K562 (cell line): Measurements from ENCODE around the gene SP4. TPM values are rescaled to one million over a fixed set of nuclear protein-coding genes. Genes with fewer than 3 reads are reported as not detected.

Source experiments
- ATAC-seq: fragments of 200-7000 bp; cut with Tn5 transposase; 3 replicates; pipeline ENCODE4 v1.9.1; 2020; ENCODE audit warnings: moderate library complexity
- BruUV-seq: library from RNA; stranded (reverse); fragments of 400-500 nt; replicated peaks from 2 replicates; lab custom pipeline; 2021; lab: Mats Ljungman, UMichigan
- CTCF ChIA-PET: fragments of 300-600 bp; formaldehyde crosslinking; extraction: SDS; loops from one replicate; lab custom pipeline; 2021; ENCODE audit warnings: low intra/inter-chr PET ratio; lab: Yijun Ruan, JAX
- POLR2A ChIA-PET: fragments of 300-600, 350-650 bp; sonication (Branson Sonifier 250); formaldehyde crosslinking; extraction: SDS; loops from one replicate; lab custom pipeline; 2021; ENCODE audit warnings: antibody characterized with exemption, inconsistent platforms; lab: Yijun Ruan, JAX
- DNase-seq, 4 experiments: peaks; one replicate each; pipeline versions ENCODE4 v3.0.0 to v3.0.0-alpha.2; 2011 to 2018; ENCODE audit warnings: low spot score in 3 of 4, mixed read lengths in 3 of 4; ENCODE audit errors: extremely low read depth in 1 of 4
- FAIRE-seq: peaks from 2 replicates; lab custom pipeline; 2011; peaks lifted over from hg19 to GRCh38; lab: Jason Lieb, UNC
- H2AFZ ChIP-seq: 2 replicates; pipeline ENCODE4 v1.6.0; 2011; ENCODE audit warnings: low read depth, low read length, control low read depth, inconsistent platforms
- H3K27ac ChIP-seq: fragments of 200-600 bp; 3 replicates; pipeline ENCODE4 v1.8.0; 2011; ENCODE audit warnings: low read depth, mild to moderate bottlenecking, control low read depth, inconsistent platforms, low read length, moderate library complexity, mixed read lengths; ENCODE audit errors: extremely low read depth
- H3K27me3 ChIP-seq, 2 experiments: fragments of 300-600 bp in 1 of 2; 2 replicates in 1 of 2; 3 replicates in 1 of 2; pipeline versions ENCODE4 v1.6.0 to v1.8.0; 2011; ENCODE audit warnings: inconsistent platforms in 2 of 2, low read length in 2 of 2, mild to moderate bottlenecking in 1 of 2, mixed read lengths in 1 of 2, moderate library complexity in 1 of 2; ENCODE audit not compliant: control insufficient read depth in 2 of 2, insufficient read depth in 2 of 2
- H3K36me3 ChIP-seq: fragments of 300-600 bp; 3 replicates; pipeline ENCODE4 v1.8.0; 2011; ENCODE audit warnings: mild to moderate bottlenecking, low read length, inconsistent platforms; ENCODE audit not compliant: control insufficient read depth, insufficient read depth
- H3K4me1 ChIP-seq, 2 experiments: fragments of 200-600 bp in 1 of 2; replicated peaks in 1 of 2; 2 replicates in 1 of 2; 3 replicates in 1 of 2; pipeline versions ENCODE4 v1.5.1 to v1.8.0; 2011; ENCODE audit warnings: inconsistent platforms in 2 of 2, low read length in 2 of 2, mild to moderate bottlenecking in 1 of 2, mixed read lengths in 1 of 2, moderate library complexity in 1 of 2; ENCODE audit not compliant: control insufficient read depth in 2 of 2, insufficient read depth in 2 of 2
- H3K4me2 ChIP-seq: 2 replicates; pipeline ENCODE4 v1.6.1; 2011; ENCODE audit warnings: low read length, control low read depth, inconsistent platforms, mixed read lengths; ENCODE audit not compliant: insufficient read depth
- H3K4me3 ChIP-seq: fragments of 200-600 bp; sonication (generic), shearing (Covaris generic); 2 replicates; pipeline ENCODE4 v1.5.1; 2016; ENCODE audit warnings: control low read depth, inconsistent platforms
- H3K79me2 ChIP-seq: fragments of 200-600 bp; 3 replicates; pipeline ENCODE4 v1.8.0; 2011; ENCODE audit warnings: low read length, inconsistent platforms; ENCODE audit not compliant: control insufficient read depth, insufficient read depth
- H3K9ac ChIP-seq, 2 experiments: 2 replicates each; pipeline versions ENCODE4 v1.6.0 to v1.6.1; 2011; ENCODE audit warnings: low read depth in 2 of 2, low read length in 2 of 2, control low read depth in 1 of 2, inconsistent platforms in 1 of 2, mild to moderate bottlenecking in 1 of 2, mixed read lengths in 1 of 2; ENCODE audit not compliant: insufficient read depth in 1 of 2
- H3K9me1 ChIP-seq: one replicate; pipeline ENCODE4 v1.6.0; 2011; ENCODE audit warnings: inconsistent platforms, mild to moderate bottlenecking, low read length, moderate library complexity; ENCODE audit not compliant: control insufficient read depth, insufficient read depth
- H3K9me3 ChIP-seq: replicated peaks from 2 replicates; pipeline ENCODE4 v1.5.1; 2011; ENCODE audit warnings: low read depth, low read length, inconsistent platforms; ENCODE audit not compliant: control insufficient read depth, insufficient read depth
- H4K20me1 ChIP-seq: replicated peaks from 2 replicates; pipeline ENCODE4 v1.6.1; 2011; ENCODE audit warnings: low read length, inconsistent platforms, mixed read lengths; ENCODE audit not compliant: control insufficient read depth, insufficient read depth
- EGR1 ChIP-seq: fragments of 450-650 bp; conservative IDR thresholded peaks from 2 replicates; pipeline ENCODE4 v1.6.1; 2017; ENCODE audit warnings: mild to moderate bottlenecking
- SMAD3 ChIP-seq: fragments of 450-650 bp; formaldehyde crosslinking; conservative IDR thresholded peaks from 2 replicates; pipeline ENCODE4 v1.4.0; 2020; ENCODE audit warnings: mild to moderate bottlenecking
- TBP ChIP-seq: optimal IDR thresholded peaks from 2 replicates; pipeline ENCODE3; 2011; ENCODE audit warnings: low read depth, low read length, improper control_type of control experiment
- WGBS: fragments of 100-300 bp; shearing (Covaris generic); methylation state at CpG from one replicate; pipeline ENCODE4 v1.1.6; 2016; ENCODE audit warnings: low coverage, mixed read lengths; ENCODE audit not compliant: insufficient coverage; ENCODE audit errors: missing lambda C conversion rate; 5-methylcytosine and 5-hydroxymethylcytosine counted together
- in situ Hi-C: fragments of 300-500 bp; cut with MboI; formaldehyde crosslinking; loops from 4 replicates; pipeline ENCODE4 v1.15.0; 2018; ENCODE audit warnings: inconsistent platforms, mixed read lengths
- intact Hi-C: fragments of 100-400 bp; cut with micrococcal nuclease; formaldehyde crosslinking; loops from 2 replicates; pipeline ENCODE4 v1.14.2; 2022
- polyA plus RNA-seq, 8 experiments: library from polyadenylated mRNA; depleted of rRNA in 4 of 8; stranded (reverse) in 5 of 8; unstranded in 3 of 8; fragments of >200 nt; fragmentation: Nextera tagmentation in 2 of 8; fragmentation: Illumina TruSeq in 1 of 8; extraction: Ambion mirVana in 2 of 8; extraction: Trizol in 1 of 8; gene quantifications; 2 replicates each; pipeline versions ENCODE4 v1.2.1 to v1.2.3, GENCODE V29; 2011 to 2014; ENCODE audit warnings: inconsistent platforms in 1 of 8, missing spikeins in 1 of 8
- total RNA-seq, 7 experiments: library from RNA; depleted of rRNA in 6 of 7; stranded (reverse); fragments of >200 nt in 6 of 7; fragmentation: Illumina TruSeq in 2 of 7; extraction: Trizol in 2 of 7; gene quantifications; 2 replicates each; pipeline versions ENCODE4 v1.2.1 to v1.2.3, GENCODE V29; 2011 to 2021; ENCODE audit warnings: low replicate concordance in 1 of 7

SP4 gene
- total and polyA plus RNA-seq, 9 of the 15 experiments (the other 6 are each of a cell fraction or from before 2014, with no cell fraction given) = 2.4 to 9.4 (median 4.5) TPM

- in situ Hi-C loops = no loop called here
- peak; percentile 13 for TF ChIP-seq TBP
- TF ChIP-seq SMAD3 (CRISPR knock-in tag) = no peak
- TF ChIP-seq EGR1 = peak; percentile 24; the same call in 1 of the 2 replicates
- TF ChIP-seq, all 486 proteins: peak for 2
- no peaks in the 10 kb centered on the region; the same call in 2 of the 3 replicates for H3K36me3 ChIP-seq
- no TSS peak for BruUV-seq
- H3K79me2 ChIP-seq = peaks cover 21% of the 10 kb centered on the region; the same call in 2 of the 3 replicates
- POLR2A ChIA-PET = interaction anchor here (0.6 to 1.8 kb wide), 3 partner anchors 12 to 43 kb away, joined by 3 to 7 read pairs (median 4); no protein-coding TSS in a partner anchor
- H3K27ac ChIP-seq = peak overlapping the region; percentile 65; the same call in 2 of the 3 replicates
- no peaks in the 10 kb centered on the region for H3K9me1 ChIP-seq
- no peaks in the 10 kb centered on the region for H3K9me3 ChIP-seq
- FAIRE-seq (no peak), DNase-seq (peak in 3 of 4 experiments; percentile 13 to 30 (median 28)), ATAC-seq (no peak)
- CTCF ChIA-PET = no interaction called here
- intact Hi-C loops = loop anchor here (5.0 kb wide), 1 partner anchor 77 kb away; no protein-coding TSS in a partner anchor
- peak overlapping the region; percentile 28 to 70; a peak in 3 of 4 replicates for H3K9ac ChIP-seq
- H2AFZ ChIP-seq = peak overlapping the region; percentile 71
- H4K20me1 ChIP-seq = no peaks in the 10 kb centered on the region
- peak overlapping the region; percentile 87 for H3K4me3 ChIP-seq
- peak overlapping the region; percentile 65 for H3K4me2 ChIP-seq
- H3K4me1 ChIP-seq = peaks cover 22 to 31% of the 10 kb centered on the region in 2 experiments
- WGBS = 21% methylated on average over 3 of the region's 3 CpGs
- no peaks in the 10 kb centered on the region for H3K27me3 ChIP-seq
Measured at GRCh38 chr7:21429021-21429420, 1.1 kb downstream of the SP4 start.
